HCT116 (cell line): Measurements from ENCODE around the gene NLGN3. TPM values are rescaled to one million over a fixed set of nuclear protein-coding genes. Genes with fewer than 3 reads are reported as not detected.

Experiments
- ATAC-seq: fragments of 200-7000 bp; cut with Tn5 transposase; 2 replicates; pipeline ENCODE4 v1.9.1; 2020; ENCODE audit warnings: mild to moderate bottlenecking, moderate library complexity
- BruUV-seq: library from RNA; stranded (reverse); fragments of 400-500 nt; replicated peaks from 2 replicates; lab custom pipeline; 2021; lab: Mats Ljungman, UMichigan
- CTCF ChIA-PET: fragments of 300-600 bp; sonication (Branson Sonifier 250); formaldehyde crosslinking; loops from one replicate; lab custom pipeline; 2021; ENCODE audit warnings: antibody characterized with exemption; lab: Charles Lee
- POLR2A ChIA-PET: fragments of 300-600, 350-600 bp; sonication (Branson Sonifier 250); formaldehyde crosslinking; loops from one replicate; lab custom pipeline; 2021; ENCODE audit warnings: antibody characterized with exemption; lab: Charles Lee
- RAD21 ChIA-PET, 2 experiments: fragments of 300-600 bp; sonication (Branson Sonifier 250); formaldehyde crosslinking; loops; one replicate each; lab custom pipeline; 2023; ENCODE audit warnings: low total read pairs in 2 of 2; ENCODE audit not compliant: uncharacterized antibody in 2 of 2, unreplicated experiment in 2 of 2, low non-redundant PET in 1 of 2; lab: Charles Lee
- DNase-seq: peaks from one replicate; pipeline ENCODE4 v3.0.0-alpha.2; 2010; ENCODE audit warnings: low read depth, low spot score
- H2AFZ ChIP-seq: fragments of 200-600 bp; shearing (Covaris generic), sonication (generic); 2 replicates; pipeline ENCODE4 v1.6.1; 2017; ENCODE audit warnings: low read depth, mixed run types, mixed read lengths, antibody characterized with exemption, low read length; ENCODE audit not compliant: poor library complexity, severe bottlenecking
- H3K27ac ChIP-seq: 2 replicates; pipeline ENCODE4 v1.5.1; 2012; ENCODE audit warnings: low read depth, low read length
- H3K27me3 ChIP-seq: fragments of 200-600 bp; sonication (generic); 2 replicates; pipeline ENCODE4 v1.6.1; 2016; ENCODE audit warnings: mixed run types, low read length, mixed read lengths; ENCODE audit not compliant: insufficient read depth
- H3K36me3 ChIP-seq, 2 experiments: fragments of 200-500 bp in 1 of 2; fragments of 200-600 bp in 1 of 2; sonication (Bioruptor generic) in 1 of 2; sonication (generic) in 1 of 2; 2 replicates each; pipeline versions ENCODE4 v1.5.1 to v1.6.1; 2014 to 2016; ENCODE audit warnings: low read length in 2 of 2, inconsistent platforms in 1 of 2, mixed read lengths in 1 of 2, mixed run types in 1 of 2; ENCODE audit not compliant: insufficient read depth in 2 of 2, control insufficient read depth in 1 of 2
- H3K4me1 ChIP-seq, 2 experiments: fragments of 200-600 bp in 1 of 2; sonication (generic) in 1 of 2; 2 replicates each; pipeline versions ENCODE4 v1.5.1 to v1.6.1; 2012 to 2017; ENCODE audit warnings: low read length in 2 of 2, inconsistent platforms in 1 of 2, mild to moderate bottlenecking in 1 of 2, mixed read lengths in 1 of 2, mixed run types in 1 of 2, moderate library complexity in 1 of 2; ENCODE audit not compliant: insufficient read depth in 2 of 2, control insufficient read depth in 1 of 2
- H3K4me2 ChIP-seq: fragments of 200-600 bp; sonication (generic); 2 replicates; pipeline ENCODE4 v1.6.1; 2017; ENCODE audit warnings: mixed run types, low read length, mixed read lengths
- H3K4me3 ChIP-seq, 2 experiments: fragments of 200-600 bp in 1 of 2; sonication (generic) in 1 of 2; replicated peaks in 1 of 2; 2 replicates each; pipeline ENCODE4 v1.5.1; 2011 to 2016; ENCODE audit warnings: low read length in 2 of 2, control low read depth in 1 of 2, low read depth in 1 of 2, mild to moderate bottlenecking in 1 of 2, mixed read lengths in 1 of 2, mixed run types in 1 of 2
- H3K79me2 ChIP-seq: fragments of 200-600 bp; sonication (generic); 2 replicates; pipeline ENCODE4 v1.6.1; 2017; ENCODE audit warnings: mild to moderate bottlenecking, mixed run types, low read length, moderate library complexity, mixed read lengths; ENCODE audit not compliant: insufficient read depth
- H3K9ac ChIP-seq: fragments of 200-600 bp; sonication (generic); 2 replicates; pipeline ENCODE4 v1.6.1; 2016; ENCODE audit warnings: low read length, mixed read lengths
- H3K9me2 ChIP-seq: fragments of 200-600 bp; sonication (generic), shearing (Covaris generic); 2 replicates; pipeline ENCODE4 v1.6.1; 2017; ENCODE audit warnings: mixed run types, mild to moderate bottlenecking, moderate library complexity; ENCODE audit not compliant: insufficient read depth
- H3K9me3 ChIP-seq, 2 experiments: fragments of 200-500 bp in 1 of 2; fragments of 200-600 bp in 1 of 2; sonication (Bioruptor generic) in 1 of 2; sonication (generic) in 1 of 2; 2 replicates each; pipeline ENCODE4 v1.6.1; 2014 to 2017; ENCODE audit warnings: low read length in 2 of 2, mixed read lengths in 2 of 2, inconsistent platforms in 1 of 2, low read depth in 1 of 2, mild to moderate bottlenecking in 1 of 2, mixed run types in 1 of 2, moderate library complexity in 1 of 2; ENCODE audit not compliant: control insufficient read depth in 1 of 2, insufficient read depth in 1 of 2
- H4K20me1 ChIP-seq: fragments of 200-600 bp; sonication (generic), shearing (Covaris generic); 2 replicates; pipeline ENCODE4 v1.6.1; 2017; ENCODE audit warnings: mixed run types, mild to moderate bottlenecking, moderate library complexity; ENCODE audit not compliant: insufficient read depth
- ELF1 ChIP-seq: IDR thresholded peaks from 2 replicates; pipeline ENCODE4 v1.6.1; 2012; ENCODE audit warnings: low read depth, borderline replicate concordance
- EZH2phosphoT487 ChIP-seq: fragments of 200-600 bp; IDR thresholded peaks from 2 replicates; pipeline ENCODE4 v1.6.1; 2018; ENCODE audit warnings: antibody characterized with exemption, borderline replicate concordance
- FOSL1 ChIP-seq: IDR thresholded peaks from 2 replicates; pipeline ENCODE4 v1.6.1; 2012; ENCODE audit warnings: low read depth
- JUND ChIP-seq: IDR thresholded peaks from 2 replicates; pipeline ENCODE4 v1.6.1; 2012
- POLR2A ChIP-seq: IDR thresholded peaks from 2 replicates; pipeline ENCODE4 v1.7.0; 2011; ENCODE audit warnings: borderline replicate concordance; ENCODE audit not compliant: insufficient read depth, insufficient read length; ENCODE audit errors: extremely low read depth
- RAD21 ChIP-seq: IDR thresholded peaks from 2 replicates; pipeline ENCODE4 v1.6.1; 2012; ENCODE audit warnings: low read depth, mild to moderate bottlenecking
- REST ChIP-seq: IDR thresholded peaks from 2 replicates; pipeline ENCODE4 v1.6.1; 2012; ENCODE audit warnings: low read depth
- SIN3A ChIP-seq: IDR thresholded peaks from 2 replicates; pipeline ENCODE4 v1.6.1; 2012; ENCODE audit warnings: low read depth
- TCF7L2 ChIP-seq: IDR thresholded peaks from 2 replicates; pipeline ENCODE4 v1.7.0; 2011; ENCODE audit warnings: borderline replicate concordance, inconsistent platforms; ENCODE audit not compliant: insufficient read depth, insufficient read length; ENCODE audit errors: extremely low read depth
- intact Hi-C: fragments of 100-400 bp; cut with micrococcal nuclease; formaldehyde crosslinking; loops from 2 replicates; pipeline ENCODE4 v1.10.0; 2022
- total RNA-seq: library from RNA; stranded (reverse); gene quantifications from one replicate; pipeline ENCODE4 v1.2.1, GENCODE V29; 2021; ENCODE audit not compliant: unreplicated experiment

NLGN3 gene
- total RNA-seq, 1 experiment from 2014 or later: 1.4 TPM

DNA sequence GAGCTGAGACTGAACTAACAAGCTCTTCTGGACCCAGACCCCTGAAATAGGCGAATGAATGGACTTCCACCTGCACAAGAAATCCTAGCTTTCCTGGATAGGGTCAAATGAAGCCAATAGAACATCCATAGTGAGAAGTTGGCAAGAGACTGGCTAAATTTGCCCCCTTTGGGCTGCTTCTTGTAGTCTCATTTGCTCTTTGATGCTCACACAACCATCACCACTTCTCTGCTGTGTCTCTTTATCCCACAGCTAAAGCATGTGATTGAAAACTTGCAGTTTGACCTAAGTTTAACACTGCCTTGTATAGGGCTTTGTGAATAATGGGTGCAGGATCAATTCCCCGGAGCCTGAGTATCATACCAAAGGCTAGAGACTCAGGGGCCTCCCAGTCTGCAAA lies 38.2 kb downstream of the NLGN3 start (continued):
- no peak for TF ChIP-seq FOSL1
- TF ChIP-seq RAD21: no peak
- TF ChIP-seq JUND: no peak
- TF ChIP-seq SIN3A: no peak
- TF ChIP-seq REST: no peak
- no peak for TF ChIP-seq POLR2A

DNA sequence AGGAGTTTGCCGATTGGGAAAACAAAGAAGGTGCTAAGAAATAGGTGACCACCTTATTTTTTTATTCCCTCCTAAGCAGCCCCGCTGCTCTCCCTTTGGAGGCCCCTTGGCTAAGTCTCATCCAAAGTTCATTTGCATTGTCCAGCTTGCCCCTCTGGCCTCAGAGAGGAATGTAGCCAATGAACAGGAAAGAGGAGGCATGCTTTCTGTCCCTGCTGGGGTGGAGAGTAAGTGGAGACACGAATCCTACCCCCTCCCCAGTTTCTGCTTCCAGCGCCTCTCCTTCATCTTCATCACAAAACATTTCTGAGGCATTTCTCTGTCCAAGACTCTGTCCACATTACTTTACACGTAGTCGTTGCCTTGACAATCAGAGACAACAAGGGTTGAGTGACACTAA lies 38.7 kb downstream of the NLGN3 start:
- no peak overlapping the region for H3K4me3 ChIP-seq
- no peaks in the 10 kb centered on the region for H3K79me2 ChIP-seq
- H3K9me2 ChIP-seq: no peaks in the 10 kb centered on the region
- H3K27me3 ChIP-seq: no peaks in the 10 kb centered on the region
- ATAC-seq (no peak), DNase-seq (no peak)
- H3K9me3 ChIP-seq: no peaks in the 10 kb centered on the region
- H3K9ac ChIP-seq: no peak overlapping the region
- intact Hi-C loops: no loop called here
- peaks cover 3 to 18% of the 10 kb centered on the region in 2 experiments; a peak in 3 of 4 replicates for H3K4me1 ChIP-seq
- BruUV-seq: no TSS peak
- ChIA-PET POLR2A (no interaction called here), CTCF (no interaction called here), RAD21 (no interaction called here)
- H3K36me3 ChIP-seq: no peaks in the 10 kb centered on the region
- H4K20me1 ChIP-seq: no peaks in the 10 kb centered on the region
- H2AFZ ChIP-seq: no peak overlapping the region
- TF ChIP-seq TCF7L2 (no peak), ELF1 (no peak), JUND (no peak), EZH2phosphoT487 (no peak)
- H3K27ac ChIP-seq: no peak overlapping the region
- H3K4me2 ChIP-seq: no peak overlapping the region
